SH-SY5Y (cell line): ENCODE measurements around the gene IQSEC3.

ENCODE experiments used
- GATA2 ChIP-seq: IDR thresholded peaks from 2 replicates; pipeline ENCODE4 v1.6.1; 2011; ENCODE audit warnings: mild to moderate bottlenecking, low read depth, low read length
- GATA3 ChIP-seq: IDR thresholded peaks from 2 replicates; pipeline ENCODE4 v1.6.1; 2011; ENCODE audit warnings: low read depth, mild to moderate bottlenecking, low read length, moderate library complexity

GRCh38 chr12:202081-202731 lies 135.6 kb downstream of the IQSEC3 start:
- TF ChIP-seq GATA2 (no peak), GATA3 (no peak)
